PC-3 (cell line): ENCODE data around the gene AMPD1.

Source experiments
- EZH2 ChIP-seq: fragments of 300-600 bp; sonication (generic); IDR thresholded peaks from one replicate; pipeline ENCODE4 v1.6.1; 2017; ENCODE audit warnings: antibody characterized with exemption, mild to moderate bottlenecking, low read length; ENCODE audit not compliant: unreplicated experiment
- TF ChIP-seq, protein P1 (sequence below): fragments of 300-600 bp; sonication (generic); conservative IDR thresholded peaks from 2 replicates; pipeline ENCODE4 v1.5.1; 2017; ENCODE audit warnings: antibody characterized with exemption, low read depth, mild to moderate bottlenecking, low read length

DNA sequence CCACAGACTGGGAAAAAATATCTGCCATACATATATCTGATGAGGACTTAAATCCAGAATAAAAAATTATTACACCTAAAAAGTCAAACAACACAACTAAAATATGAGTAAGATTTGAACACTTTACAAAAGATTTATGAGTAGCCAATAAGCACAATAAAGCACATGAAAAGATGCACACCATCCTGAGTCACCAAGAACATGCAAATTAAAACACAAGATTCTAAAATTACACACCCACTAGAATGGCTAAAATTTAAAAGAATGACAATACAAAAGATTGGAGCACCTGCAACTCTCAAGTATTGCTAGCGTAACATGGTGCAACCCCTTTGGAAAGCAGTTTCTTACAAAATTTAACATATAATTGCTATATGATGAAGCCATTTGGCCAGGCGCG lies 56.4 kb downstream of the AMPD1 start:
- TF ChIP-seq, protein P1, sequence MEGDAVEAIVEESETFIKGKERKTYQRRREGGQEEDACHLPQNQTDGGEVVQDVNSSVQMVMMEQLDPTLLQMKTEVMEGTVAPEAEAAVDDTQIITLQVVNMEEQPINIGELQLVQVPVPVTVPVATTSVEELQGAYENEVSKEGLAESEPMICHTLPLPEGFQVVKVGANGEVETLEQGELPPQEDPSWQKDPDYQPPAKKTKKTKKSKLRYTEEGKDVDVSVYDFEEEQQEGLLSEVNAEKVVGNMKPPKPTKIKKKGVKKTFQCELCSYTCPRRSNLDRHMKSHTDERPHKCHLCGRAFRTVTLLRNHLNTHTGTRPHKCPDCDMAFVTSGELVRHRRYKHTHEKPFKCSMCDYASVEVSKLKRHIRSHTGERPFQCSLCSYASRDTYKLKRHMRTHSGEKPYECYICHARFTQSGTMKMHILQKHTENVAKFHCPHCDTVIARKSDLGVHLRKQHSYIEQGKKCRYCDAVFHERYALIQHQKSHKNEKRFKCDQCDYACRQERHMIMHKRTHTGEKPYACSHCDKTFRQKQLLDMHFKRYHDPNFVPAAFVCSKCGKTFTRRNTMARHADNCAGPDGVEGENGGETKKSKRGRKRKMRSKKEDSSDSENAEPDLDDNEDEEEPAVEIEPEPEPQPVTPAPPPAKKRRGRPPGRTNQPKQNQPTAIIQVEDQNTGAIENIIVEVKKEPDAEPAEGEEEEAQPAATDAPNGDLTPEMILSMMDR, result no peak
- no peak for TF ChIP-seq EZH2
